GM12892 (cell line): Measurements from ENCODE around the gene TMCC2.
"Not testable (repeated sequence)": the region's sequence is repeated elsewhere in the genome, so short reads cannot be mapped to it uniquely, and the experiment has no call there.

Source experiments
- DNase-seq: peaks from one replicate; pipeline ENCODE4 v3.0.0; 2011; ENCODE audit not compliant: insufficient read length
- FAIRE-seq: peaks from 2 replicates; lab custom pipeline; 2011; peaks lifted over from hg19 to GRCh38; lab: Jason Lieb, UNC
- POLR2A ChIP-seq: IDR thresholded peaks from 2 replicates; pipeline ENCODE4 v1.6.1; 2011; ENCODE audit warnings: low read depth, low read length, control low read depth
- POLR2AphosphoS5 ChIP-seq: IDR thresholded peaks from 2 replicates; pipeline ENCODE4 v1.6.1; 2011; ENCODE audit warnings: low read depth, low read length, control low read depth
- TAF1 ChIP-seq: IDR thresholded peaks from 2 replicates; pipeline ENCODE4 v1.6.1; 2011; ENCODE audit warnings: low read depth, mild to moderate bottlenecking, control low read depth, low read length, borderline replicate concordance

Gene TMCC2

GRCh38 chr1:205296154-205296553 lies 68.4 kb downstream of the TMCC2 start:
- FAIRE-seq (no peak), DNase-seq (no peak)
- TF ChIP-seq POLR2A (no peak), TAF1 (no peak), POLR2AphosphoS5 (no peak)

GRCh38 chr1:205297546-205298177 lies 69.9 kb downstream of the TMCC2 start:
- DNase-seq, FAIRE-seq: not testable (repeated sequence)

- FAIRE-seq = no peak
- DNase-seq = no peak
- TF ChIP-seq POLR2AphosphoS5 = no peak
- no peak for TF ChIP-seq TAF1
- TF ChIP-seq POLR2A = no peak
These were observed 70.6 kb downstream of the TMCC2 start for GRCh38 chr1:205298191-205298994.

GRCh38 chr1:205300149-205300548 lies 72.4 kb downstream of the TMCC2 start:
- FAIRE-seq (no peak), DNase-seq (no peak)
- TF ChIP-seq POLR2AphosphoS5 (no peak), TAF1 (no peak), POLR2A (no peak)

- FAIRE-seq (no peak), DNase-seq (no peak)
- TF ChIP-seq POLR2A = no peak
- TF ChIP-seq TAF1 = no peak
- TF ChIP-seq POLR2AphosphoS5 = no peak
These were observed 73.6 kb downstream of the TMCC2 start for GRCh38 chr1:205301205-205301821.

GRCh38 chr1:205301842-205302588 lies 74.3 kb downstream of the TMCC2 start:
- TF ChIP-seq POLR2AphosphoS5 = no peak
- TF ChIP-seq TAF1 = no peak
- TF ChIP-seq POLR2A = no peak
- DNase-seq (no peak), FAIRE-seq (no peak)

GRCh38 chr1:205303247-205303888 lies 75.6 kb downstream of the TMCC2 start:
- no peak for FAIRE-seq
- DNase-seq = no peak
- TF ChIP-seq POLR2AphosphoS5 = no peak
- no peak for TF ChIP-seq POLR2A
- no peak for TF ChIP-seq TAF1

GRCh38 chr1:205304046-205304694 lies 76.4 kb downstream of the TMCC2 start:
- TF ChIP-seq POLR2A (no peak), TAF1 (no peak), POLR2AphosphoS5 (no peak)
- no peak for FAIRE-seq

GRCh38 chr1:205304695-205305070 lies 76.9 kb downstream of the TMCC2 start:
- no peak for TF ChIP-seq POLR2A
- TF ChIP-seq TAF1 = no peak
- no peak for TF ChIP-seq POLR2AphosphoS5
- FAIRE-seq (no peak), DNase-seq (no peak)

More at GRCh38 chr1:205304046-205304694, 76.4 kb downstream of the TMCC2 start:
- DNase-seq = no peak

- DNase-seq = no peak
- TF ChIP-seq POLR2AphosphoS5 = no peak
- no peak for TF ChIP-seq POLR2A
- no peak for TF ChIP-seq TAF1
- no peak for FAIRE-seq
These were observed 79.3 kb downstream of the TMCC2 start for GRCh38 chr1:205306929-205307566.
